Measurements from ENCODE around the gene LRBA.
"Not testable (repeated sequence)": the region's sequence is repeated elsewhere in the genome, so short reads cannot be mapped to it uniquely, and the experiment has no call there.

LRBA gene

DNA sequence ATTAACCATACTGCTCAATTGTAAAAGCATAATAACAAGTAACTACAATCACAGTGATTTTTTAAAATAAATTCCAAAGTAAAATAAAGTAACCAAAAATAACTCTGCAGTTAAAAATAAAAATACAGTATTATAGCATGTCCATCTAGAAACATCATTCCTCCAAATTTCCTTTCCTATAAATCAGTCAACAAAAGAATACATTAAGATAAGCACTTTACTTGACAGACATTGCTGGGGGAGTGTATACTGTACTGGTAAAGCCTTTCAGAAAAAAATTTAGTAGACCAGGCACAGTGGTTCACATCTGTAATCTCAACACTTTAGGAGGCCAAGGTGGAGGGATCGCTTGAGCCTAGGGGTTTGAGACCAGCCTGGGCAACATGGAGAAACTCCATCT lies 91.1 kb downstream of the LRBA start:
- H3K4me3 ChIP-seq (ENCODE audit: low read depth, low read length): no peak overlapping the region
- TF ChIP-seq CTCF (IDR thresholded peaks at IDR 0.05; ENCODE audit: low read depth, low read length, missing control alignments): no peak
- in situ Hi-C loops (cut with HindIII; ENCODE audit: low sequenced_read_pairs): no loop called here
- DNase-seq (ENCODE audit: low read depth): no peak

GRCh38 chr4:150921486-150921885 lies 93.6 kb downstream of the LRBA start:
- DNase-seq (ENCODE audit: low read depth); in situ Hi-C loops (cut with HindIII; ENCODE audit: low sequenced_read_pairs); H3K4me3 ChIP-seq (ENCODE audit: low read depth, low read length): not testable (repeated sequence)

DNA sequence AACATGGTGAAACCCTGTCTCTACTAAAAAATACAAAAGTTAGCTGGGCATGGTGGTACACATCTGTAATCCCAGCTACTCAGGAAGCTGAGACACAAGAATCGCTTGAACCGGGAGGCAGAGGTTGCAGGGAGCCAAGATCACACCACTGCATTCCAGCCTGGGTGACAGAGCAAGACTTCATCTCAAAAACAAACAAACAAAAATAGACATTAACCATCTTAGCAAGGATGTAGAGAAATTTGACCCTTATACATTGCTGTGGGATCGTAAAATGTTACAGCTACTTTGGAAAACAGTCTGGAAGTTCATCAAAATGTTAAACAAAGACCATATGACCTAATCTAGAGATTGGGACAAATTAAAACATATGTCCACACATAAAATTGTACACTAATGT lies 96.5 kb downstream of the LRBA start:
- H3K4me3 ChIP-seq (ENCODE audit: low read depth, low read length); DNase-seq (ENCODE audit: low read depth); in situ Hi-C loops (cut with HindIII; ENCODE audit: low sequenced_read_pairs): not testable (repeated sequence)

GRCh38 chr4:150911326-150911725 lies 103.8 kb downstream of the LRBA start:
- no peak for DNase-seq (ENCODE audit: low read depth)
- TF ChIP-seq CTCF (IDR thresholded peaks at IDR 0.05; ENCODE audit: low read depth, low read length, missing control alignments): no peak
- H3K4me3 ChIP-seq (ENCODE audit: low read depth, low read length): no peak overlapping the region
- in situ Hi-C loops (cut with HindIII; ENCODE audit: low sequenced_read_pairs): no loop called here

- no peak overlapping the region for H3K4me3 ChIP-seq (ENCODE audit: low read depth, low read length)
- no peak for TF ChIP-seq CTCF (IDR thresholded peaks at IDR 0.05; ENCODE audit: low read depth, low read length, missing control alignments)
- in situ Hi-C loops (cut with HindIII; ENCODE audit: low sequenced_read_pairs): no loop called here
- no peak for DNase-seq (ENCODE audit: low read depth)
Measured at GRCh38 chr4:150909116-150909515, 106.0 kb downstream of the LRBA start.

DNA sequence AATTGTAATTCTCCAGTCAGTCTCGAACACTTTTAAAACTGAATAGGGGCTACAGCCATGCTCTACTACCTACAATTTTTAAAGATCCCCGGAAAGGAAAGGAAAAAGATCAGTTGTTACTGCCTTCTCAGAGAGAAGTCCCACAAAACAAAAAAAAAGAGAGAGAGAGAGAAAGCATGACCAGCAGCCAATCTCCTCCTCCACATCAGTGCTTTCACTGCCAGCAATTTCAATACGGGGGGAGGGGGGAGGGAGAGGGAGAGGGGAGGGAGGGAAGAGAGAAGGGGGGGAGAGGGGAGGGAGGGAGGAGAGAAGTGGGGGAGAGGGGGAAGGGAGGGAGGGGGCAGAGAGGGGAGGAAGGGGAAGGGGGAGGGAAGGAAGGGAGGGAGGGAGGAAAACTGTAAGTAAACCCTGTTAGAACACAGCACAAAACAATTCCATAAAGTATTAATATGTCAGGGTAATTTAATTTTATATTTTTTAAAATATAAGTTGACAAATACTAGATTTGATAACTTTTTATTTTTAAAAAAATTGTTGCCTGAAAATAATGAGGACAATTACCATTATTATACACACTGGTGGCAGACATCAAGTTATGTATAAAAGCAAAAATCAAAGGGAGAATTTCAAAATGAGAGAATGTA lies 108.0 kb downstream of the LRBA start:
- in situ Hi-C loops (cut with HindIII; ENCODE audit: low sequenced_read_pairs): no loop called here
- no peak for DNase-seq (ENCODE audit: low read depth)
- no peak overlapping the region for H3K4me3 ChIP-seq (ENCODE audit: low read depth, low read length)
- TF ChIP-seq CTCF (IDR thresholded peaks at IDR 0.05; ENCODE audit: low read depth, low read length, missing control alignments): no peak

DNA sequence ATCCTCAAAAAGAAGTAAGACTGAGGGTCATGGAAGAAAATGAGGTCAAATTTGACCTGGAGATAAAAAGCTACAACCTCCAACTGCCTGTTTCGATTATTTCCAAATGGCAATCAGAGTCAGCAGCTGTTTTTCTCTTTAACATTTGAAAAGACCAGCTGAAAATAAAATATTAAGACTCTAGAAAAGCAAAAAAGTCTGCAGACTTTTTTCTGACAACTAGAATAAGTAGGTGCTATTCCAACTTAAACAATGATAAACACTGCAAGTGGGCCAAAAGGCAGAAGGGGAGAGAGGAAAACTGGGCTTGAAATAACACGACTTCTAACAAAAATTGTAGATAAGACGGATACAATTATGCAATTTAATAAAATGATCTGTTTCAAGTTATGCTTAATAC lies 110.4 kb downstream of the LRBA start:
- H3K4me3 ChIP-seq (ENCODE audit: low read depth, low read length): no peak overlapping the region
- TF ChIP-seq CTCF (IDR thresholded peaks at IDR 0.05; ENCODE audit: low read depth, low read length, missing control alignments): no peak
- in situ Hi-C loops (cut with HindIII; ENCODE audit: low sequenced_read_pairs): no loop called here
- DNase-seq (ENCODE audit: low read depth): no peak

DNA sequence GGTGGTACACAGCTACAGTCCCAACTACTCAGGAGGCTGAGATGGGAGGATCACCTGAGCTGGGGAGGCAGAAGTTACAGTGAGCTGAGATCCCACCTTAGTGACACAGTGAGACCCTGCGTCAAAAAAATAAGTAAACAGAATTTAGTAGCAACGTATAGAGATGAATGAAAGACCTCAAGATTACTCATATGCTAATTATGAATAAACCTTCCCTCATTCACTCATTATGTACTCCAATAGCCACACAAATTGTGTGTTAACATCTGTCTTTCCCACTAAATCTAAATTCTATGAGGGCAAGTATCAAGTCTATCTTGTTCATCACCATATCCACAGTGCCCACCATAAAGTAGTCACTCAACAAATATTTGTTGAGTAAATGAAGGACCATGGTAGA lies 111.5 kb downstream of the LRBA start:
- TF ChIP-seq CTCF (IDR thresholded peaks at IDR 0.05; ENCODE audit: low read depth, low read length, missing control alignments): no peak
- DNase-seq (ENCODE audit: low read depth): no peak
- in situ Hi-C loops (cut with HindIII; ENCODE audit: low sequenced_read_pairs): no loop called here

More for the DNA sequence above, 111.5 kb downstream of the LRBA start:
- no peak overlapping the region for H3K4me3 ChIP-seq (ENCODE audit: low read depth, low read length)

Data from astrocyte of the cerebellum (primary cell).